Left colon (tissue), 2 donors: ENCODE data around the gene C16orf92. TPM values are rescaled to one million over a fixed set of nuclear protein-coding genes. Genes with fewer than 3 reads are reported as not detected.

Experiments
- ATAC-seq: fragments of 200-7000 bp; cut with Tn5 transposase; one replicate; pipeline ENCODE4 v1.9.1; 2020; ENCODE audit warnings: mild to moderate bottlenecking, moderate library complexity
- DNase-seq, 2 donors: peaks; one replicate each; pipeline ENCODE4 v3.0.0-alpha.2; 2020
- intact Hi-C, 2 donors: fragments of 100-400 bp; cut with DNase I in 1 of 2; cut with micrococcal nuclease in 1 of 2; formaldehyde crosslinking; loops; one replicate each; pipeline versions ENCODE4 v1.11.2 to v1.14.0; 2022; cut with DNase I, micrococcal nuclease
- total RNA-seq, 2 donors: library from RNA; stranded (reverse); fragmentation: NEBNext Ultra II Directional; extraction: Animal tissue kit (Norgen Biotek cat#: 25700); gene quantifications; one replicate each; pipeline ENCODE4 v1.2.1, GENCODE V29; 2021
- donor health status: DM: no; HTN: no; CAD: no.
- donor health status: DM: yes; HTN: yes; CAD: no.

Gene C16orf92
- total RNA-seq, 2 donors from 2014 or later, result not detected

DNA sequence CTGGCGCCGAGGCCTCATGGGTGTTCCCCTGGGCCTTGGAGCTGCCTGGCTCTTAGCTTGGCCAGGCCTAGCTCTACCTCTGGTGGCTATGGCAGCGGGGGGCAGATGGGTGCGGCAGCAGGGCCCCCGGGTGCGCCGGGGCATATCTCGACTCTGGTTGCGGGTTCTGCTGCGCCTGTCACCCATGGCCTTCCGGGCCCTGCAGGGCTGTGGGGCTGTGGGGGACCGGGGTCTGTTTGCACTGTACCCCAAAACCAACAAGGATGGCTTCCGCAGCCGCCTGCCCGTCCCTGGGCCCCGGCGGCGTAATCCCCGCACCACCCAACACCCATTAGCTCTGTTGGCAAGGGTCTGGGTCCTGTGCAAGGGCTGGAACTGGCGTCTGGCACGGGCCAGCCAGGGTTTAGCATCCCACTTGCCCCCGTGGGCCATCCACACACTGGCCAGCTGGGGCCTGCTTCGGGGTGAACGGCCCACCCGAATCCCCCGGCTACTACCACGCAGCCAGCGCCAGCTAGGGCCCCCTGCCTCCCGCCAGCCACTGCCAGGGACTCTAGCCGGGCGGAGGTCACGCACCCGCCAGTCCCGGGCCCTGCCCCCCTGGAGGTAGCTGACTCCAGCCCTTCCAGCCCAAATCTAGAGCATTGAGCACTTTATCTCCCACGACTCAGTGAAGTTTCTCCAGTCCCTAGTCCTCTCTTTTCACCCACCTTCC lies 35.5 kb upstream of the C16orf92 start:
- intact Hi-C loops, result no loop called here
- no peak for ATAC-seq
- DNase-seq, result no peak

DNA sequence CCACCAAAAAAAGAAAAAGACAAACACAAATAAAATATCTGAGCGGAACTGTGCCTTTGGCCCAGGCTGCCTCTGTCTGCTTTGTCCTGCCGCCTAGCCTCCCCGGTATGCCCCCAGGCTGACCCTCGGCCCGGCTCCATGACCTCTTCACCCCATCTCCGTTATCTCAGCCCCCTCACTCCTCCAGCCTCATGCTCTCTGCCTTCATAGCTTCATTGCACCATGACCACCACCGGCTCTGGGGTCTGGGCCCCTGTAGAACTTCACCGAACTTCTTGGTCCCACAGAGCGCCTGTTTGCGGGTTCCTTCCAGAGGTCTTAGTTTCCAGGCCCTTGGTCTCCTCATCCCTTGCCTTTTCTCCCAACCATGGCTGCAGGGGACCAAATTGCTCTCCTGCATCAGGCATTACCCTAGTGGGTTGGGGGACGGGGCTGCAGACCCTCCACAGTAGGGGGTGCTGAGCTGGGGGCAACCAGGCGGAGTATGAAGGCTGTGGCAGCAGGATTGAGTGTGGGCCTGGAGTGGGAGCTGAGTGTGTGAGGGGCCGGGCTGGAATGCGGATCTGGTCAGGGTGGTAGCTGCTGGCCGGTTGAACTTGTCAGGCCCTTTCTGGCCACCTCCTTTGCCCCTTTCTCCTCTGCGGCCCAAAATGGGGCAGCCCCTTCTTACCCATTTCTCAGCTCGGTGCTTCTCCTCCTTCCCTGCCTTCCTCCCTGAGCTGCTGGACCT lies 34.5 kb upstream of the C16orf92 start:
- DNase-seq (no peak), ATAC-seq (no peak)
- intact Hi-C loops, result no loop called here

- ATAC-seq (peak; percentile 76), DNase-seq (peak in 1 of 2 donors; percentile 40)
- intact Hi-C loops, result no loop called here
Observed at GRCh38 chr16:29989111-29989858, 33.7 kb upstream of the C16orf92 start.

DNA sequence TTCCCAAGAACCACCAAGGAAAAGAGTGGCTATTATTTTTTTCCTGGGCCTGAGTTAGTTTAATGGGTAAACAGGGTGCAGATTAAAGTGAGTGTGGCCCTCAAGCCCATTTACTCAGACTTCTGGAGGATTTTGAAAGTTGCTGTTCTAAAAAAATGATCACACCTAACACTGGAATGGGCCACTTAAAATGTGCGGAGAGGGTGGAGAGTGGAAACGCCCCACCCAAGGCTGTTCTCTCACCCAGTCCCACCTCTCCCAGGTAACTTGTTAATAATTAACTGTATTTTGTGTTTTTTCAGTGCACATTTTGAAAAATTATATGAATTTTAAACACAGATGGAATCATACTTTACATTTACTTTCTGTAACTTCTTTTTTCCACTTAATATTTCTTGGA lies 33.0 kb upstream of the C16orf92 start:
- intact Hi-C loops, result no loop called here
- ATAC-seq (peak; percentile 72), DNase-seq (no peak)

- DNase-seq, result no peak
- intact Hi-C loops, result no loop called here
- ATAC-seq, result no peak
Observed at GRCh38 chr16:29990883-29991570, 32.0 kb upstream of the C16orf92 start.

GRCh38 chr16:29991571-29991904 lies 31.5 kb upstream of the C16orf92 start:
- ATAC-seq (no peak), DNase-seq (no peak)
- intact Hi-C loops, result no loop called here

DNA sequence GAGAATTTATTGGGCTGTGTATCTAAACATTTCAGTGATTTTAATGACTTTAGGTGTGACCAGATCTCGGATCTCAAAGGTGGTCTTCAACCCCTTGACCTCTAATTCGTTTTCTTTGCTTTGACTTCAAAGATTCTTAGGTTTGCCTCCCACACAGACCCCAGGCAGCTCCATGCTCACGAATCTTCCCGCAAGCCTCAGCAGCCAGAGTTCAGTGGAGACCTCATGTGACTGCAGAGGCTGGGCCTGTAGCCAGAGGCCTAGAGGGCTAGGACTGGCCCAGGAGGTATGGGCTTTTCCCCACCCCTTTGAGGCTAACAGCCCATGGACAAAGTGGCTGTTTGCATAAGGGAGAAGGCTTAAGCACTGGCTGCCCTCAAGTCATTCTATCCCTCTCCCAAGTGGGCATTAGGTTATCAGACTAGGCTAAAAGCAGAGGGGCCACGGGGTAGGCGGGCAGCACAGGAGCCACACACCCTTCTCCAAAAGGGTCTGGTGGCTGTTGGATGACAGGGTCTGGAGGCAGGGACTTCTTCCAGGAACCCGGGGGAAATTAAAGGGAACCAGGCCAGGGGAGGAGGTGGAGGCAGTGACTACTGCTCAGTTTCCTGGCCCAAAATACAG lies 30.5 kb upstream of the C16orf92 start:
- intact Hi-C loops, result no loop called here
- DNase-seq (no peak), ATAC-seq (no peak)

DNA sequence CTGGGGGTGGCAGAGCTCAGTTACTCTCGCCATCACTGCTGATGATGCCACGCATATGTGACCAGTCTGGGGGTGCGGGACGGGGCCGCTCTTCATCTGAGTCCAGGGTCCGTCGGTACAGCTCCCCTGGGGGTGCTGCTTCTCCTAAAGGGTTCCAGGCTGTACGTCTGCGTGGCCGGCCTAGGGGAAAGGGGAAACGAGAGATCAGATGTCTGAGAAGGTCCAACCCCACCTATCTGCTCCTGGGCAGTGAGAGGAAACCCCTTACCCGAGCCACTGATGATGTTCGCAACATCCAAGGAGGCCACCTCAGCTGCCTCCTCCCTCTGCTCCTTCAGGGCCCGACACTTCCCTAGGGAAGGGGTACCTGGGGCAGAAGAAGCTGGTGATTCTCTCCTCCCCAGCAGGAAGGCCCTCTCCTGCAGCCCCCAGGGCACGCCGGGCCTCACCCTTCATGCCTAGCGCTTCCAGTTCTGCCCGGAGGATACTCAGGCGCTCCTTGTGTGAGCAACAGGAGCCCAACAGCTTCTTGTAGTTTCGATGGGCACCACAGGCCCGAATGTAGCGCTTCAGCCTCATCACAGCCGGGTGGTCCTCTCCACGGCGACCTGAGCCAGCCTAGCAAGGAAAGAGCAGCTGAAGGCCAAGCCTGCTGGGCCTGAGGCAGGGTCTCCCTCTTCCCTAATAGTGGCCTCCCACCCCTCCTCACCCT lies 29.7 kb upstream of the C16orf92 start:
- ATAC-seq, result no peak
- intact Hi-C loops, result no loop called here
- peak in 1 of 2 donors; percentile 20 for DNase-seq

DNA sequence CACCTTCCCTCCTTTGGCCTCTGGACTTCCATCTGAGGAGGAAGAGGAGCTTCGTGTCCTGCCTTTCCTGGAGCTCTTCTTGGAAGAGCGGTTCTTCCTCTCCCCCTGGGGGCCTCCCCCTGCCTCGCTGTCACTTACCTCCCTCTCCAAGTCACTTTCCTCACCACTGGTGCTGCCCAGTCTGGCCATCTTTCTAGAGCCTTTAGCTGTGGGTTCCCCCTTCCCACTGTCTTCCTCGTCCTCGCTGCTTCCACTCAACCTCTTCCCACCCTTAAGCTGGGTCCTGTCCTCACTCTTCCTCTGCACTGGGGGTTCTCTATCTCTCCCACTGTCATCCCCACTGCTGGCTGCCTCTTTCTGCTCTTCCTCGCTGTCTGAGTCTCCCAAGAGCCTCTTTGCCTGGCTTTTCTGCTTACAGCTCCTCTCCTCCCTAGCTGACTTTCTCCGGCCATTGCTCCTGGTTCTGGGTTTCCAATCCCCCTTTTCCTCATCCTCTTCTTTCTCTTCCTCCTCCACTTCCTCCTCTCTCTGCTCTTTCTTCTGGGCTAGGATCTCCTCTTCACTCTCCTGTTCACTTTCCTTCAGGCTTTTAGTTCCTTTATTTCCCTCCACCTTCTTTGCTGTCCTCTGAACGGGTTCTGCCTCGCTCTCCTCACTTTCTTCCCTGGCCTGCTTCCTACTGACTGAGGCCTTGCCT lies 28.9 kb upstream of the C16orf92 start:
- DNase-seq (no peak), ATAC-seq (no peak)
- intact Hi-C loops, result no loop called here

- intact Hi-C loops, result no loop called here
- ATAC-seq (peak; percentile 77), DNase-seq (peak; percentile 78 to 87)
Observed at GRCh38 chr16:29994600-29995323, 28.2 kb upstream of the C16orf92 start.

GRCh38 chr16:29995324-29995910 lies 27.6 kb upstream of the C16orf92 start, which contains the start of gene HIRIP3:
TSS of gene HIRIP3 (minus strand) at chr16:29995617. CDS start at chr16:29995605, 12 bp downstream.
- ATAC-seq, result peak; percentile 74
- intact Hi-C loops, result no loop called here
- DNase-seq, result peak; percentile 84 to 90

- intact Hi-C loops, result no loop called here
- peak; percentile 98 to 99 for DNase-seq
- ATAC-seq, result peak; percentile 95
Observed at GRCh38 chr16:29995911-29996765, 26.9 kb upstream of the C16orf92 start, which contains the start of gene INO80E. TSS of gene INO80E (plus strand) at chr16:29996241. CDS start at chr16:29996311, 70 bp downstream.

DNA sequence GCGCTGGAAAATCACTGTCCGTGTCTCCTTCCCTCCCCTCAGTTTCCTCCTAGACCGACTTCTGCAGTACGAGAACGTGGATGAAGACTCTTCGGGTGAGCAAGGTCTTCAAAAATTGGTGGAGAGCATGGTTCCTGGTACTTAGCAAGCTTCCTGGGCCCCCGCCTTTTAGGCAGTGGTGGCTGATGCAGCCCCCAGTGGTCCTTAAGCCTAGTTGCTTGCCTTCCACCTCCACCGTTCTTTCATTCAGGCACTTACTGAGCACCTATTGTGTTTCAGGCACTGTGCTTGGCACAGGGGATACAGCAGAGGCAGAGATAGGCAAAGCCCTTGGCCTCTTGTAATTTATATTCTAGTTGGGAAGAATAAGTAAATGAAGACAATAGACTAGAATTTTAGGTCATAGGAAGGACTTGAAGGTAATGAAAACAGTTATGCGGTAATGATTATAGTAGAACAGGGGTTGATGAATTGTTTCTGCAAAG lies 26.2 kb upstream of the C16orf92 start:
- DNase-seq (no peak), ATAC-seq (no peak)
- intact Hi-C loops, result no loop called here

DNA sequence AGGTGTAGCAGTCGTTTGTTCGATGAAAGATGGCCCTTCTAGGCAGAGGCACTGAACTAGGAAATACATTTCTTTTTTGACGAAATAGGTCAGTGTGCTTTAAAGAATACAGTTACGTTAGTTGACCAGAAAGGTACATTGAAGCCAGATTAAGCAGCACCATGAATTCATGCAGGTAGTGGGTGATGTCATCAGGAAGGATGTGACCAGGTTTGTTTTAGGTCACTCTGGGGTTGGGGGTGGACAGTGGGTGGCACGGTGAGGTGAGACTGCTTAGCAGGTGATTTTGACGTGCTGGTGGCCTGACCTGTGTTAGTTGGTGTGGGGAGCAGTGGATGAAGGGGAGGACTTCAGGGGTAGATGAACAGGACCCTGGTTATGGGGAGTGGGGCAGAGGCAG lies 23.4 kb upstream of the C16orf92 start:
- intact Hi-C loops, result loop anchor here in 1 of 2 donors (10.0 kb wide), 1 partner anchor 75 kb away; the partner anchor contains the start of gene KCTD13
- ATAC-seq (no peak), DNase-seq (no peak)
